IPS-NIHi7 (cell line): Measurements from ENCODE around the gene VAC14.

Source experiments
- DNase-seq: peaks from one replicate; pipeline ENCODE4 v3.0.0; 2012; ENCODE audit warnings: mixed read lengths; ENCODE audit errors: extremely low spot score

The VAC14 gene

GRCh38 chr16:70764632-70765031 is 36.3 kb downstream of the VAC14 start:
- no peak for DNase-seq

GRCh38 chr16:70760221-70760620 is 40.7 kb downstream of the VAC14 start:
- DNase-seq = no peak

GRCh38 chr16:70759666-70760065 is 41.3 kb downstream of the VAC14 start:
- no peak for DNase-seq

GRCh38 chr16:70758786-70759185 is 42.2 kb downstream of the VAC14 start:
- no peak for DNase-seq

GRCh38 chr16:70757183-70757582 is 43.8 kb downstream of the VAC14 start:
- no peak for DNase-seq

GRCh38 chr16:70756071-70756470 is 44.9 kb downstream of the VAC14 start:
- DNase-seq = no peak

- no peak for DNase-seq
Observed at GRCh38 chr16:70754851-70755600, 45.9 kb downstream of the VAC14 start.

- no peak for DNase-seq
Observed at GRCh38 chr16:70754371-70754770, 46.6 kb downstream of the VAC14 start.

GRCh38 chr16:70753694-70754325 is 47.1 kb downstream of the VAC14 start:
- no peak for DNase-seq

GRCh38 chr16:70753228-70753627 is 47.7 kb downstream of the VAC14 start:
- DNase-seq = no peak

- no peak for DNase-seq
Observed at GRCh38 chr16:70752426-70752825, 48.5 kb downstream of the VAC14 start.

GRCh38 chr16:70751593-70751992 is 49.4 kb downstream of the VAC14 start:
- DNase-seq = no peak

GRCh38 chr16:70750893-70751467 is 50.0 kb downstream of the VAC14 start:
- DNase-seq = no peak

GRCh38 chr16:70749681-70750601 is 51.0 kb downstream of the VAC14 start:
- DNase-seq = peak; percentile 56

GRCh38 chr16:70749006-70749678 is 51.8 kb downstream of the VAC14 start:
- no peak for DNase-seq

- no peak for DNase-seq
Observed at GRCh38 chr16:70747703-70748631, 53.0 kb downstream of the VAC14 start.

GRCh38 chr16:70746708-70747424 is 54.1 kb downstream of the VAC14 start:
- DNase-seq = no peak

- no peak for DNase-seq
Observed at GRCh38 chr16:70746040-70746707, 54.8 kb downstream of the VAC14 start.

GRCh38 chr16:70745536-70746025 is 55.4 kb downstream of the VAC14 start:
- no peak for DNase-seq
